Kidney glomerular epithelial cell (primary cell): Measurements from ENCODE around the gene BUD13.
"Not testable (repeated sequence)": the region's sequence is repeated elsewhere in the genome, so short reads cannot be mapped to it uniquely, and the experiment has no call there.

ENCODE experiments used
- DNase-seq: peaks from one replicate; lab custom pipeline; 2025; lab: John Stamatoyannopoulos, UW

Gene BUD13, protein sequence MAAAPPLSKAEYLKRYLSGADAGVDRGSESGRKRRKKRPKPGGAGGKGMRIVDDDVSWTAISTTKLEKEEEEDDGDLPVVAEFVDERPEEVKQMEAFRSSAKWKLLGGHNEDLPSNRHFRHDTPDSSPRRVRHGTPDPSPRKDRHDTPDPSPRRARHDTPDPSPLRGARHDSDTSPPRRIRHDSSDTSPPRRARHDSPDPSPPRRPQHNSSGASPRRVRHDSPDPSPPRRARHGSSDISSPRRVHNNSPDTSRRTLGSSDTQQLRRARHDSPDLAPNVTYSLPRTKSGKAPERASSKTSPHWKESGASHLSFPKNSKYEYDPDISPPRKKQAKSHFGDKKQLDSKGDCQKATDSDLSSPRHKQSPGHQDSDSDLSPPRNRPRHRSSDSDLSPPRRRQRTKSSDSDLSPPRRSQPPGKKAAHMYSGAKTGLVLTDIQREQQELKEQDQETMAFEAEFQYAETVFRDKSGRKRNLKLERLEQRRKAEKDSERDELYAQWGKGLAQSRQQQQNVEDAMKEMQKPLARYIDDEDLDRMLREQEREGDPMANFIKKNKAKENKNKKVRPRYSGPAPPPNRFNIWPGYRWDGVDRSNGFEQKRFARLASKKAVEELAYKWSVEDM

GRCh38 chr11:116772443-116773202 lies at the start of gene BUD13:
Gene BUD13 (minus strand): TSS chr11:116772987. CDS start chr11:116772964, 23 bp downstream.
- peak; percentile 74 for DNase-seq

DNA sequence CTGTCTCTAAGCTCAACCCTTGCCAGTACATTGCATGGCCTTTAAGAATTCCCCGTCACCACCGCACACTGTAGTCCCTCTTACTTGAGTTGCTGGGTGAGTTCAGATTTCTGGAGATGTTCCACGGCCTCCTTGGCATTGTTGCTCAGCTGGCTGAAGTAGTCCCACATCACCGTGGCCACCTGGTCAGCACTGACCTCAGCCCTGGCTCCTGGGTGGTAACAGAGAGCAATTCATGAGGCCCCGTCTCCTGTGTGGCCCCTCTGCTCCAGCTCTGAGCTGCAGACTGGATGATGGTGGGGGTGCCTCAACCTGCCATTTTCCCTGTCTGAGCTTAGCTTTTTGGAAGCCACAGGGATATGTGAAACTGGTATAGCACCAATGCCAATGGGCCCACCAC lies 49.8 kb upstream of the BUD13 start:
- no peak for DNase-seq

DNA sequence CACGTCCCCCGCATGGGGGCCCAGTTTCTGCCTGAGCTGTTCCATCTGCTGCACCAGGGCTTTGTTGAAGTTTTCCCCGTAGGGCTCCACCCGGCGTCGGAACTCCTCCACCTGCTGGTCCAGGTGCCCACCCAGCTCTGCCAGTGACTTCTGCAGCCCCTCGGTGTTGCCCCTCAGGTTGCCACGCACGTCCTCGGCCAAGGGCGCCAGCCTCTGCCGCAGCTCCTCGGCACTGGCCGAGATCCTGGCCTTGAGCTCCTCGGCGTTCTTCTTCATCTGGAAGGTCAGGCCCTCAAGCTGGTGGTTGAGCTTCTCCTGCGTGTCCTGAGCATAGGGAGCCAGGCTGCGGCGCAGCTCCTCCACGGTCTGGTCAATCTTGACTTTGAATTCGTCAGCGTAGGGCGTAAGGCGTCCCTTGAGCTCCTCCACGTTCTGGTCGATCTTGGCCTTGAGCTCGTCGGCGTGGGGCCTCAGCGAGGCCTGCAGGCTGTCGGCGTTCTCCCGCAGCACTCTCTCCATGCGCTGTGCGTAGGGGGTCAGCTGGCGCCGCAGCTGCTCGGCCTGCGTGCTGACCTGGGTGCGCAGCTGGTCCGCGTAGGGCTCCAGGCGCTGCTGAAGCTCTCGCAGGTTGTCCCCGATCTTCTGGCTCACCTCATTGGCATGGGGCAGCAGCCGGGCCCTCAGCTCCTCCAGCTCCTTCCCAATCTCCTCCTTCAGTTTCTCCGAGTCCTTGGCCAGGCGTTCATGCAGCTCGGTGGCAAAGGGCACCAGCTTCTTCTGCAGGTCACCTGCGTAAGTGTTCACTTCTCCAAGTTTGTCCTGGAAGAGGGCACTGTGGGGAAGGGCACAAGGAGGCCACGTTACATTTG lies 48.5 kb upstream of the BUD13 start:
- DNase-seq, result no peak

GRCh38 chr11:116819049-116819448 lies 46.3 kb upstream of the BUD13 start:
- DNase-seq, result no peak

GRCh38 chr11:116814502-116814901 lies 41.7 kb upstream of the BUD13 start:
- DNase-seq, result no peak

DNA sequence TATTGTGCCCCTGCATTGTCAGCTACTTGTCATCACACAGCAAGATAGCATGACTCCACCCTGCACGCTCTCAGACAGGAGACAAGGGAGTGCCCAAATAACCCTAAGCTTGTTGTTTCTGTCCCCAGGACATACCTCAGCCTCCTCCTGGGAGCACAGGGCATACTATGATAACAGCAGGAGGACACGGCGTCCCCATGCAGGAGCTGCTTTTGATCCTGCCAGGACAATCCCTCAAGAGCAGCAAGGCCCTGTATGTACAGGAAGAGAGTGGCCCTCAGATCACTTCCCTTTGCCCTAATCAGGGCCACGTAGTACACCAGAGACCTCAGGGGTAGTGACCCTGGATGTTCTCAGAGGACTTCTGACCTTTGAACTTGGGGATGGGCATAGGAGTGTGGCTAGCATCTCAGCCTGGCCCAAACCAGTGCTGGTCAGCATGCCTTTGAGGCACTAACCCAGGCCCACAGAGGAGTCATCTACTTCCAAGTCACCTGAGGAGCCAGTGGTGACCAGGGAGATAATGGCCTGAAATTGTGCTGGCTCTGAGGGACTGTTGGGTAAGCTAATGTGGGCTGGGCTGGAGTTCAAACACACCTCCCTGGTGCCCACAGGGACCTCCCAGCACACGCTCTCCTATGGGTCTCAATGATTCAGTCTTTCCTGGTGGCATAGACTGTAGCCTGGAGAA lies 41.1 kb upstream of the BUD13 start:
- DNase-seq, result no peak

DNA sequence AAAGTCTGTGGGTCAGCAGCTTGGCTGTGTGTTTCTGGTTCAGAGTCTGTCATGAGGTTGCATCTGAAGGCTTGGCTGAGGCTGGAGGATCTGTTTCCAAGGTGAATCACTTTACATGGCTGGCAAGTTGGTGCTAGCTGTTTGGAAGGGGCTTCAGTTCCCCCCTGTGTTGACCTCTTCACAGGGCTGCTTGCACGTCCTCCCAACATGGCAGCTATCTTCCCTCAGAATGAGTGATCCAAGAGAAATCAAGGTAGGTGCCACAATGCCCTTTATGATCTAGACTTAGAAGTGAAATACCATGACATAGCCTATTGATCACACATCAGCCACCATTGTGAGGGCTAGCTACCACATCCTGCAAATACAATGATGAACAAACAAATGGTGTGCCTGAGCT lies 40.4 kb upstream of the BUD13 start:
- DNase-seq, result no peak

GRCh38 chr11:116812109-116812508 lies 39.3 kb upstream of the BUD13 start:
- DNase-seq, result no peak

DNA sequence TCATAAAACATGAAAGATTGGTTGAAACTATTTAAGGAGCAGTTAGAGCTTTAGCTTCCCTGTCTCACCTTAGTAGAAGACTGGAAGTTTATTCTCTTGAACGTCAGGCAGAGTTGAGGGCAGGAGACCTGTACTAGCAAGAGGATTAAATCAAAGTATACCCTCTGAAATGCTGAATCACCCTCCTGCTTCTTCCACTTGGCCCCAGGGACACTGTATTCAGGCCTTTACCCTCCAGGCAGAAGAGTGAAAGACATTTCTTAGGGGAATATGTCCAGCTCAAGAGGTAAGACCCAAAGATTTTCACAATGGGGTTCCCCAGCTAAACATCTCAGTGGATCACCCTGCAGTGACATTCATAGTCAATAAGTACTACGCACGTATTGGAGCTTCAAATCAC lies 38.4 kb upstream of the BUD13 start:
- DNase-seq, result no peak

DNA sequence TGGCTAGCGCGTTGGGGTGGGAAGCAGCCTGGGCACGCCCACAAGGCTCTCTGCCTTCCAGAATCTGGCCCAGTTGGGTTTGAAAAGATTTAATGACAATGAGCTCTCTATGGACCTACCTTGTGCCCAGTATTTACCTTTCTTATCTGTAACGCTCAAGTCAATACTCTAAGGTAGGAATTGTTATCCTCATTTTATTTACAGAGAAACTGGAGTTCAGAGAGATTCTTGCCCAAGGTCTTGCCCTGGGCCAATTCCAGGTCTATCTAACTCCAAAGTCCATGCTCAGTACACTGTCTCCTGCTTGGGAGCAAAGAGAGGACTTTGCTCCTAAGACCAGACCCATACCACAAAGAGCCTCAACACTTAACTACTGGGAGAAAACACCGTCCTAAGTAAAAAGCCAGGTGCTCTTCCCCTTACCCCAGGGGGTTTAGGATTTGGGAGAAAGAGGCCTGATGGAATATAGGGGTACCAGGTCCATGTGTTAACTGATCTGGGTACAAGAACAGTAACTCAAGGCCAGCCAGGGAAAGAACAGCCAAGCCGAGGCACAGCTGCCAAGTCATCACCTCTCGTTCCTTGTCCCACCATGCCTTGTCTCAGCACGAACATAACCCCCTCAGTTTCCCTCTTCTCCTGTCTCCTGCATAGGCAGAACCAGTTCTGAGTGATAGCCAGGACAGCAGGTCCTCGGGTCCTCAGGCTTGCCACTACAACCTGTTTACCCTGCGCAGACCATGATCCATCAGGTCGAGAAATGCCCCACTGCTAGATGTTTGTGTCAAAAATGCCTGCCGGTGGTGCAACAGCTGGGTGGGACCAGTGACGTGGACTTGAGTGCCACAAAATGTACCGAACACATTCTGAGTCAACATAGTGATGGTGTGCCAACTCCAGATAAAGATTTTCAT lies 35.7 kb upstream of the BUD13 start:
- no peak for DNase-seq

- no peak for DNase-seq
These were observed 34.9 kb upstream of the BUD13 start for GRCh38 chr11:116807601-116808261.

DNA sequence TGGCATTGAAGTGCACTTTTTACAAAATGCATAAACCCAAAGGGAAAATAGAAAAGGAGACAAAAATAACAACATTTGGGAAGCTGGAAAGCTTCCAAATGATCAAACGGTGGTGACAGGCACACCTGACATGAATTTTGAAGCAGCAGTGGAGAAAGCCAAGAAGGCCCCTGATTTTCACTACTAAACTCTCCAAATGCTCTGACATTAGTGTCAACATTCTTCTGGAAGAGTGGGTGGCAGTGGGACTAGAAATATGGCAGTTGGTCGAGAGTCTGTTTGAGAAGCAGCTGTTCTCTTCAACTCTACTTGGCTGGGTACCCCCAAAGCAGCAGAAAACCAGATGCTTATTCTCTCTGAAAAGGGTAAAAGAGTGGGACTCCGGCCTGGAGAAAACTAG lies 31.2 kb upstream of the BUD13 start:
- DNase-seq, result no peak

DNA sequence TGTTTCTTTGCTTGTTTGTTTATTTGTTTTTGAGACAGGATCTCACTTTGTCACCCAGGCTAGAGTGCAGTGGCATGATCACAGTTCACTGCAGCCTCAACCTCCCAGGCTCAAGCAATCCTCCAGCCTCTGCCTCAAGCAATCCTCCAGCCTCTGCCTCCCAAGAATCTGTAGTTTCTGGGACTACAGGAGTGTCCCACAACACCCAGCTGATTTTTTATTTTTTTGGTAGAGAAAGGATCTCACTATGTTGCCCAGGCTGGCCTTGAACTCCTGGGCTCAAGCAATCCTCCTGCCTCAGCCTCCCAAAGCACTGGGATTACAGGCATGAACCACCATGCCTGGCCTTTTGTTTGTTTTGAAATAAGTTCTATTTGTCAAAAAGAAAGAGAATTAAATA lies 28.9 kb upstream of the BUD13 start:
- not testable (repeated sequence) for DNase-seq

DNA sequence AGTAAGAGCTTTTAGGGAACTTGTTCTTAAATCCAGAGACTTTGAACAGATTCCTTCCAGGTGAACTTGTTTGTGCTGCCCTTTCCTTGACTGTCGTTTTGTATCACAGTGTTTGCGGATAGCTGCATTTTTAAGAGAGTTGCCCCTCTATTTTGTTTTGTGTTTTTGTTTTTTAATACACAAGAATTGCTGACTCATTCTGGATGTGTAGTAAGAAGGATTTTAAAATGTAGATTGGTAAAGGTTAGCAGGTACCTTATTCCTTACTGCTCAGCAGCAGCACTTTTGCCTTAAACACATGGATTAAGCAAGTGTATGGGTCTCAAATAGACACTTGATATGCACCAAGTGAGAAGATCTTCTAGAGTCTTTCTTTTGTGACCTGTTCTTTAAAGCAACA lies 27.8 kb upstream of the BUD13 start:
- no peak for DNase-seq

DNA sequence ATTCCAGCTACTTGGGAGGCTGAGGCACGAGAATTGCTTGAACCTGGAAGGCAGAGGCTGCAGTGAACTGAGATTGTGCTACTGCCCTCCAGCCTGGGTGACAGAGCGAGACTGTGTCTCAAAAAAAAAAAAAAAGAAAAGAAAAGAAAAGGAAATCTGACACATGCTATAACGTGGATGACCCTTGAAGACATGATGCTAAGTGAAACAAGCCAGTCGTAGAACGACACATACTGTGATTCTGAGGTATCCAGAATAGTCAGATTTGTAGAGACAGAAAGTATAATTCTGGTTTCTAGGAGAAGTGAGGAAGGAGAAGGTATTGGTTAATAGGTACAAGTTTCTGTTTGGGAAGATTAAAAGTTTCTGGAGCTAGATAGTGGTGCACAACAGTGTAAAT lies 25.6 kb upstream of the BUD13 start:
- DNase-seq, result no peak

- DNase-seq, result no peak
These were observed 25.0 kb upstream of the BUD13 start for GRCh38 chr11:116797816-116798215.

GRCh38 chr11:116796548-116796947 lies 23.8 kb upstream of the BUD13 start:
- DNase-seq, result no peak

GRCh38 chr11:116794851-116795250 lies 22.1 kb upstream of the BUD13 start:
- DNase-seq, result no peak

- DNase-seq, result no peak
These were observed 20.9 kb upstream of the BUD13 start for GRCh38 chr11:116793772-116794097.
